Right forelimb (tissue), 1 donor: Measurements from ENCODE around the gene SLC26A9.

Source experiments
- DNase-seq: peaks from one replicate; pipeline ENCODE4 v3.0.0-alpha.2; 2018

Gene SLC26A9

DNA sequence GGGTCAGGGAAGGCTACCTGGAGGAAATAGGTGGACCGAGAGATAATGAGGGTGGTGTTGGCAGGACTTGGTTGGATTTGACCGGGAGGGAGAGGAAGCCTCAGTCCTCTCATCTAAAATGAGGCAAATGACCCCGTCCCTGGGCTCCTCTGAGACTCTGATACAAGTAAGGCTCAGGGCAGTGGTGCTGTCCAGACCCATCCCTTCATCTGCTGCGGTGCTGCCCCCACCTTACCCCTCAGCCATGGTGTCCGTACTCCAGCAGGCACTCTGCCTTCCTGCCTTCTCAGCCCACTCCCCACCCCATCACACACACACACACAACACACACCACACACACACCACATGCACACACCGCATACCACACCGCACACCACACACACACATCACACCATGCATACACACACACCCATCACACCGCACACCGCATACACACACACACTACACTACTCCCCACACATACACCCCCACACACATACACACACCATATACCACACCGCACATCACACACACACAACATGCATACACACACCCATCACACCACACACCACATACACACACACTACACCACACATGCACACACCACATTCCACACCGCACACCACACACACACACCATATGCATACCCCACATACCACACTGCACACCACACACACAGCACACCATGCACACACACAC is 29.4 kb upstream of the SLC26A9 start:
- no peak for DNase-seq

DNA sequence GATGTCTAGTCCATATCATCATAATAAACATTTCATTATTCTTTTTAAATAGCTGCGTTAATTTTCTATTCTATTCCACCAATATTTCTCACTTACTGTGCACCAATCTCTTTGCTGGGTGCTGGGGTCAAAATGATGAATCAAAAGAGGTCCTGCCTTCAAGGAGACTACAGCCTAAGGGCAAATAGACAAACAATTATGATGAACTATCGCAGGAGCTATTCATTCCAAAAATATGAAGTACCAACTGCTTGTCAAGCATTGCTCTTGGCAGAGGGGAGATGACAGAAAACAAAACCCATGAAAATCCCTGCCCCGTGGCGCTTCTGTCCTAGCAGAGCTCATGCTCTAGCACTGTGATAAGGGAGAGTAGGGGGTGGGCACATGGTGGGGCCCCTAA is 28.8 kb upstream of the SLC26A9 start:
- DNase-seq, result no peak

DNA sequence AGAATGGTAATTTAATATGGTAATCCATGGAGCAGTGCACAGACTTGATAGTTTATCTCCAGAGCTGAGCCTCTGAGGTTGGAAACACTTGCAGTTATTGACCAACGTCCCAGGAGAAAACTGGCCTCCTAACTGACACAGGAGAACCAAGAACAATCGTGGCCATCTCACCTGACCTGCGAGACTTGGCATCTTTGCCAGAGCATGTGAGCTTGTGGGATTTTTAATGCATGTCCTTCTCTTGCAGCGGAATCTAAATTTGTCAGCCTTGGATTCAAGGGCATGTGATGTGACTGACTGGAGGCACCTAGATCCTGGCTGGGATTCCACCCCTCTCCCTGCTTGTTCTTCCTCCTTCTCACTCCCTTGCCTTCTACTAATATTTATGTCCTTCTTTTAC is 27.8 kb upstream of the SLC26A9 start:
- no peak for DNase-seq

DNA sequence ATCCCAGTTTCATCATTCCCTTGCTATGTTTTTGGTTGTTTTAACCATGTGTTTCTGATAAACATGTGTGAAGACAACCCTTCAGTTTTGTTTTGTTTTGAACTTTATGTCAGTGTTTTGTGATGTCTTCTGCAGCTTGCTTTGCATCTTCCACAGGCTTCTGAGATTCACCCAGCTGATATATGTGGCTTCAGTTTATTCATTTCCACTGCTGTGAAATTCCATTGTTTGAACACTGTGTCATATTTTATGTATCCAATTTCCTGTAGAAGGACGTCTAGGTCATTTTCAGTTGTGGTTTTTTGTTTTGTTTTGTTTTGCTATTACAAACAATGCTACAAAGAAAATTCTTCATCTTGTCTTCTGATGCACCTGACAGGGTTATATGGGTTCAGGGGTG is 27.2 kb upstream of the SLC26A9 start:
- no peak for DNase-seq

DNA sequence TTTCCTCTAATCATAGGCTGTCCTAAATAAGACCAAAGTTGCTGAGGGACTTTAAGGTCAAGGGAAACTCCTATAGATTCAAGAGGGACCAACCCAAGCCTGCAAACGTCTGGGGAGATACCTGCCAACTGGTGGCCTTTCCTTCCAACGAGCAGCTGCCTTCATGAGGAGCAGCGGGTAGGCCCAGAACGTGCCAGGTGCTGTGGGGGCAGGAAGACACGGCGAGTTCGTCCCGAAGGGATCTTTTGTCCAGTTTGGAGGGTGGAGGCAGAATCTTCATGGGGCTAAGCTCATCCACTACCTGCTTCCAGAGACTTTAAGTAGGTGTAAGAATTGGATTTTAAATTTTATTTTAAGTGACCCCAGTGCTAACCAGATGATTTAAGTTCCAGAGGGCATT is 26.0 kb upstream of the SLC26A9 start:
- DNase-seq, result no peak

DNA sequence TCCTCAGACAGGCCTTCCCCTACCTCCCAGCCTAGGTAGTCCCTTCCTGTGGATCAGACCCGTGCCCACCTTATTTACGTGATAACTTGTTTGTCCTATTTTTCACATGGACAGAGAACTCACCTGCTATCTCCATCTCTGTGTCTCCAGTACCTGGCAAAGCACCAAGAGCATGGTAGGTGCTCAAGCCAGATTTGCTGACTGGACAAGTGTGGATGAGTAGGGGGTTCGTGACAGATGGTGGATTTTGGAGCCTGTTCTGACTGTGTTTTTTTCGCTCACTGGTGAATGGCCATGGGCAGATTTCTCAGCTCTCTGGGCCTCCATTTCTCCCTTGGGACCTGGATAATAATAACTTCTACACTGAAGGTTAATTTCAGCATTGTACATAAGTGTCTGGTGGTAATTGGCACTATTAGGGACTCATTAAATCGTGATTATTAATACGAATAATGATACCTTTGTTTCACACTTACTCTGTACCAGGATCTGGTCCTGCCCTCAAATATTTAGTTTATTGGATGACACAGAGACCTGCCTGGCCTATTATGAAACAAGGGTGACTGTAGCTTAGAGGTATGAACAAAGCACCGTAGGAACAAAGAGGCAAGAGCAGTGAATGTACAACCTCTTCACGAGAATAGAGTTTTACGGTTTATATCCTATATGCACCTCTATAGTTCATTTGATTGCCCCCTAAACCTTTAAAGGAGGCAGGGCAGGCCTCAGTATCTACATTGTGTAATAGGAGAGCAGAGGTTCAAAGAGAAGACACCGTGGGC is 24.5 kb upstream of the SLC26A9 start:
- DNase-seq, result no peak

DNA sequence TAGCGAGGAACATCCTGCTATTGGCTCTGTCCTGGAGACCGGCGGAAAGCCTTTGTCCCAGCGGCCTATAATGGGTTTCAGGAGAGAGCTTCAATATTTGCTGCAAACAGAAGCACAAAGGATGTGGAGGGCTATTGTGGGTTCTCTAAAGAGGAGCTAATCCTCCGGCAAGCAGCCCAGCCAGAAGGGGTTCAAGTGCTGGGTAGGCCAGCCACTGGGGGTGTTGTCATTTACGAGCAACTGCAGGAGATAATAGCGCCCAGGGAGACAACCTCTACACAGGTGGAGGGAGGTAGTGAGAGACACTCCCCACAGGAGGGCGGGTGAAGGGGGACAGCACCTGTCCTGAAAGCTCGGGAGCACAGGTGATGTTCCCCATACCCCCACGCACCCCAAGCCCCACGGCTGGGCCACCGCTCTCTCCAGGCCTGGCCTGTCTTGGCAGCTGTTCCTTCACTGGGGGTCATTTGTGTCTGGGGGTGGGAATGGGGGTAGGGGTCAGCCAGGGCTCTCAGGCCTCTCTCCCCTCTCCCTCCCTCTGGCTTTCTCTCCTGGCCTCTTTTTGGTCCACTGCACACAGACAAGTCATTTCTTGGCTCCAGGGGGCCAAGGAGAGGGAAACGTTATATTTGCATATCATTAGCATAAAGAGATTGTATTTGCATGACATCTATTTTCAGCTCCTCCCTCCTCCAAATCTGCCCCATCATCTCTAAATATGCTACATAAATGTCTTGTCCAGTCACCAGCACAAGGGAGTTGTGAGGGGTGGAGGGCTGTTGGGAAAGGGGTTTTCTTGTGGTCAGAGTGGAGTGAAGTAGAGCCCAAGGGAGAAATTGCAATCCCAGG is 22.0 kb upstream of the SLC26A9 start:
- no peak for DNase-seq

DNA sequence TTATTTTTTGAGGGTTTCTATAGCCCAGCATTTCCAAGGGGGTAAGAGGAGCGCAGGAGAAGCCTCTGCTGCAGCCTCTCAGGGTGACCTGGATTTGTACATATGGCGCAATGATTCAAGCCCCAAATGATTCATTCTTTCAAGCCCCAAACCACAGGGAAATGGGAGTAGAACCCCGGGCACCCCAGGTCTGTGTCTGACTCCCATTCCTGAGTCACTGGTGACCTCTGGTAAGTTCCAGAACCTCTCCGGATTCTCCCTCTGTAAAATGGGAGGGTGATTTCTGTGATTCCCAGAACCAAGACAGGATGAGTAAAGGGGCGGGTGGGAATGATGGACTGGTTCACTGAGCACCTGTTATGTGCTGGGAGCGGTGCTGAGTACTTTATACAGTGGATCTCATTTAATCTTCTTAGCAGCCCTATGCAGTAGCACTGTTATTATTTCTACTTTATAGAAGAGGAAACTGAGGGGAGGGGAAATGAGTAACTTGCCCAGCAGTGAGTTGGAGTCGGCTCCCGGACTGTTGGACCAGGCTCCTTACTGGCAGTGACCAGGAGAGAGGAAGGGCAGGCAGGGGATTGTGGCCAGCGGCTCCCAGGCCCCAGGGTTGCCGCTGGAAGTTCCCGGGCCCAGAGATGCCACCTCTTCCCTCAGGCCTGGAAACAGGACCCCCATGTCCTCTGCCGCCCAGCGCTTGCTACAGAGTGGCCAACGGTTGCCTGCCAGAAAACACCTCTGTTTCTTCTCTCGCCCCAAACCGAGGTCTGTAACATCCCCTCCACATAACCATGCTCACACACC is 20.3 kb upstream of the SLC26A9 start:
- DNase-seq, result no peak

DNA sequence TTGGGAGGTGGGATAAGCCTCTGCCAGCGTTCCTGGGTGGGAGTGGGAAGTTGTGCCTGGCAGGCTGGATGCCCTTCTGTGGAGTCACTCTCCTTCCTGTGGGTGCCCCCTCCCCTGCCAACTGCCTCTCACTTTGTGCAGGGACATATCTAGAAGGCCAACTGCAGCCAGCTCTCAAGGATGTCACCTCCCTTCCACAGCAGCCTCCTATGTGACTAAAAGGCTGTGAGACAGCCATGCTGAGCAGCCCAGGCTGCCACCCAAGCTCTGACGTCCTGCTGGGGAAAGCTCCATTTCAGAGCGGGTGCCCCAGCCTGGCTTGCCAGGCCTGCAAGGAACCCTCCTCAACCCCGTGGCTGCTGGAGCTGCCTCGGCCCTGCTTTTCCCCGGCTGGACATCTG is 19.6 kb upstream of the SLC26A9 start:
- no peak for DNase-seq

DNA sequence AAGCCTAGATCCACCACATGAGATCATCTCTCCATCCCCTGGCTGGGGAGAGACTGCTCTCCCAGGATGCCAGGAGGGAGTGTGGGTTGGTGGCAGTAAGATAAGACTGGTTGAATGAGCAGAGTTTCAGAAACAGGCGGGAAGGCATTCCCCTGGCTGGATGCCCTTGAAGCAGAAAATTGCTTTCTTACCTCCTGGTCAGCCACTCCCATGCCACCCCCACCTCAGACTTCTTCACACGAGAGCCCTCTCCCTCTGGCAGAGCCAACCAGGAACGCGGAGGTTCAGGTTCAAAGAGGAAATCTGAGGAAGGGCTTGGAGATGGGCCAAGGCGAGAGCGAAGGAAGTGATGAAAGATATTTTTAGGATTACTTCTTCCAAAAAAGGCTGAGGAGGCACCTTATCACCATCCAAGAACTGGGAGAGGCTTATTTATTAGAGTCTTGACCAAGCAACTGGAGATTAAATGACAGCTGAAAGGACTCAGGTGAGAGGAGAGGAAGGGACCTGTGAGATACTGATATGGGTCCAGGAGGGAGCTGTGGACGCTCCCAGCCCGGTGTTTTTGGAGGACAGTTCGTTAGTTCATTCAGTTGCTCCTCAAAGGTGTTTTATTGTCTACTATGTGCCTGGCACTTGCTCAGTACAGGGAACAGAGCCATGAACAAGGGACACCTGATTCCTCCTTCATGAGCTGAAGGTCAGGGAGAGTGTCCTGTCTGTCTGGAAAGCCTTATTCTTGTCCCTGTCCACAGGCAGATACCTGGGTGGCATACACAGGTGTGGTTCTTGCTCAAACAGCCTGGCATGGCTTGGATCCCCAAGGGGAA is 18.9 kb upstream of the SLC26A9 start:
- DNase-seq, result no peak

DNA sequence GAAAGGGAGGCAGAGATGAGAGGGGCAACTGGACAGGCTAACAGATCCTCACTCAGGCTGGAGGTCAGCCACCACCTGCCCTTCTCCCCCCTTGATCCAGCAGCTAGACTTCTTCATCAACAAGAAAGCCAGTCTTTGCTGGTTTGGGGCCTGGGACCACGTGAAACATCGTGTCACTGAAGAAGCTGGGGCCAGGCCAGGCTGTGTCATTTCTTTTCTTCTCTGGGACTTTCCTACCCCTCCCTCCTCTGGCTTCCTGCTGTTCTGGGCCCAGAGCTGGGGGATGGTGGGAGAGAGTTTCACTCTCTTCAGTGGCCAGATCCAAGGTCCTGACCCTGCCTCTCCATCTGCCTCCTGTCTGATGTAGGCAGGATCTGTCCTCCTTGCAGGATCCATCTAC is 18.1 kb upstream of the SLC26A9 start:
- no peak for DNase-seq

DNA sequence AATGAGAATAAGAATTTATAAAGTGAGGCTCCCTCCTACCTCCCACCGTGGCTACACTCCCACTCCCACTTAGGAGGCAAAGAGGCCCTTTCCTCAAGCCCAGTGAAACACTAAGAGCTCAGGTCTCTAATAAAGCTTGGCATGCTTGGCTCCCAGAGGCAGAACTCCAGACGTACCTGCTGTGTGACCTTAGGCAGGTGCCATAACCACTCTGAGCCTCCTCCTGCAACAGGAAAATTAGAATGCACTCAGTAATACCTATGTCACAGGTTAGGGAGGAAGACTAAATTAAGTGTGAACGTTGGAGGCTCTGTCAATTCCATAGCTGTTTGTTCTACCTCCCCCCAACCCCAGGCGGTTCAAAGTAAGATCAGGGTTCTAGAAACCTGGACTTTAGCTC is 16.5 kb upstream of the SLC26A9 start:
- no peak for DNase-seq

DNA sequence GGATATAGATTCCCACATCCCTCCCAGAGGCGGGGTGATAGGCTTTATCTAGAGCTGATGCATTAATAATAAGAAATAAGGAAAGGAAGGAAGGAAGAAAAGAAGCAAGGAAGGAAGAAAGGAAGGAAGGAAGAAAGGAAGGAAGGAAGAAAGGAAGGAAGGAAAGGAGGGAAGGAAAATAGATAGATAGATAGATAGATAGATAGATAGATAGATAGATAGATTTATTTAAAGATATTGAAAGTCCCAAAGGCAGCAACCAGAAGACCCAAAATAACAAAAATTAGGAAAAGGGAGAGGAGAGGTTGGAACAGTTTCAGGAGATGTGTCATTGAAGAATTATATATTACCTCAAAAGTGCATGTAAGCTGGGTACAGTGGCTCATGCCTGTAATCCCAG is 12.2 kb upstream of the SLC26A9 start:
- DNase-seq, result no peak

DNA sequence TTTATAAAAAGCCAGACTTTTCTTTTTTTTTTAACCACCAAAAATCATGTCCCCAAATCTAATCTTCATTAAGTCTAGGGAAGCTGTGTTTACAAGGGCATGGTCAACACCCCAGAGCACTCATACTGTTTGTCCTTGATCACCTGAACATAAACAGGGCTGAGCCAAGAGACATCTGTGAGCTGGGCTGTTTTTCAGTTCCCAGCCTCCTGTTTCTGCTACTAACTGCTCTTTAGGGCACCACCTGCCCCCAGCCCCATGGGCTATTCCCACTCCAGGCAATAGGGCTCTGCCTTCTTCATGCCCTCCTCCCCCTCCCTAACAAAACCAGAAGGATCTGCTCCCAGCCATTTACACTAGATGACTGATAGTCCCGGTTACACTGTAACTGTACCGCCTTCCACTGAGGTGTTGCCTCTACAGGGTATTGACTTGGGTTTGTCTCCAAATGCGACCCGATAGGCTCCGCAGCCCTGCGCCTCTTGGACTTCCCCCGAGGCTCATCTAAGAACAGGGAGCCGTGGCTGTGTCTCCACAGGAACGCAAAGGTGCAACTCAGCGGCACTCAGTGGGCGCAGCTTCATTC is 11.7 kb upstream of the SLC26A9 start:
- no peak for DNase-seq

DNA sequence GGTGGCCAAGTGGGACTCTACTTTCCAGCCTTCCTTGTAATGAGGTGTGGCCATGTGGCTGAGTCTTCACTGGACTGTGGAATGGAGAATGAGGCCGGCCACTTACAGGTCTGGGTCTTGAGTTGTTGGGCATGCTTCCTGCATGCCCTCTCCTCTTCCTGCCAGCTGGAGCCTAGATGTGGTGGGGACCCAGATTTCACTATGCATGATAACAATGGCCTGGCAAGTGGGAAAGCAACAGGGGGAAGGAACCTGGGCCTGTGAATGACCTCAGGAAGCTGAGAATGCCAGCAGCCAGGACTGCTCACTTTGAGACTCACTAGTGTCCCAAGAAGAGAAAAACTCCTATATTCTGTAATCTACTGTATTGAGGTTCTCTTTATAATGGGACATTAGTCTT is 8.5 kb upstream of the SLC26A9 start:
- DNase-seq, result no peak

DNA sequence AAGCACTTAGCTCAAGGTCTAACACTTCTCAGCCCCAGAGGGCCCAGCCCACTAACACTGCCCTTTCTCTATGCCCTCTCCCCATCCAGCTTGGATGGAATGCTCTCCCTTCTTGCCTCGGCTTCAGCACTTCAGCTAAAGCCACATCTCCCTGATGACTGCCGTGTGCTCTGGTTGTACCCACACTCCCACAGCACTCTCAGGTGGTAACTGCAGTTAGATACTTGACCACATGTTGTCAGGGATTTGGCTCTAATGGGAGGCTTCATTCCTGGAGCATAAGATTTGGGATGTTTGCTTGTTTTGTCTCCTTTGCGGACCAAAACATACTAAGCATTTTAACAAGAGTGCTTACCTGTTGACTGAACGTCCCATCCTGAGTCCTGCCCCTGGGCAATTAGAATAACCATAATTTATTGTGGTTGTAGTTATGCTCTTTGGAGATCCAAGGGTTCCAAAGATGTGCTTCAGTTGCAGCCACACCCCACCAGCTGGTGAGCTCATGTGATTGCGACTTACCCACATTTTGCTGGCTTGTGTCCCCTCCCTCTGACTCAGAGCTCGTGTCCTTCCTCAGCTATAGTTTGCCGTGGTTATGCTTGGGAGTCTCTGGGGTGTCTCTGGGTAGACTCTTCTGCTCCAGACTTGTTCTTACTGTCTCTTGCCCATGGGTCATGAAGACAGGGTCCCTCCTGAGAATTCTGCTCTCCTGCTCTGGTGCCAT is 7.7 kb upstream of the SLC26A9 start:
- no peak for DNase-seq

DNA sequence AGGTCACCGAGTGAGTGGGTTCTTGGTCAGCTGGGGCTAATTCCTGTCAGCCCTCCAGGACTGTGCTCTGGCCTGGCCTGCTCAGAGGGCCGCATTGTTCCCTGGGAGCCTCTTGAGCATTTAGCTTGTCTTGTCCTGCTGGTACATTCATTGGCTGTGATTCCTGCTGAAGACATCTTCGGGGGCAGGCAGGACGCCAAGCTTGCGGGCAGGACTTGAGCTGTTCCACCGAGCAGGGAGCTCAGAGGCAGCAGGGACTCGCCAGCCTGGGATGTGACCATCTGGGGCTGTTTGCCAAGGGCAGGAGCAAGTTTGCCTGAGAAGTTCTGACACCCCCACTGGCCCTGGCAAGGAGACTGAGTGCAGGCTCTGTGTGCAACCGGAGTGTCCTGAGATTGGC is 7.0 kb upstream of the SLC26A9 start:
- no peak for DNase-seq

DNA sequence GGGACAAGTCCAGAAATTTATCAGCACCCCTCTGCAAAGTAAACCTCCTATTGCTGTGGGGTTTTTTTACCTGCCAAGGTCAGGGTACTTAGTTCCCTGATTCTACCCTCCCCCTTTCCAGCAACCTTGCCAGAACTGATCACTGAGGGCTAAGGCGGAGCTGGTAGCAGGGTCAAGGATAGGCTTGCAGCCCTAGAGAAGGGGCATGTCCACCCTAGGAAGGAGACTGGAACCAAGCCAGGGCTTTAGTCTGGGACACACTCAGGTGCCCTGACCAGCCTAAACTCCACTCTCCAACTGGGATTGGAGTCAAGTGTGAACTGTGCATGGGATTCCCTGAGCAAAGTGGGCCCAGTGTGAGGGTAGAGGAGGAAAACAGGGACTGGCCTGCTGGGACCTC is 6.5 kb upstream of the SLC26A9 start:
- DNase-seq, result no peak

DNA sequence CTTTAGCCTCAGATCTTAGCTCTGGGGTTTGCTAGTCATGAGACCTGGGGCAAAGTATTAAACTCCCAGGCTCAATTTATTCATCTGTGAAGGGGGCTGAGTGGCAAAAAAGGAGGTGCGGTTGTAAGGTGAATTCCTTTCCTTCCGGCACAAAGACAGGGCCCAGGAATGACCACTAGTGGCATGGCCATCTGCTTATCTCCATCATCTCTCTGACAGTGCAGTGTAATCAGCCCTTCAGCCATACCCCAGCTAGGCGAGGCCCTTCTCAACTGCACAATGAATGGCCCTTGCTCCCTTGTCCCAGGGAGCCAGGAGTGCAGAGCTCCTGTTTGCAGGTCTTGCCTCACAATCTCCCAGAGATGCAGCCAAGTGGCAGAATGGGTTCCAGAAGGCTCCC is 5.6 kb upstream of the SLC26A9 start:
- DNase-seq, result no peak

DNA sequence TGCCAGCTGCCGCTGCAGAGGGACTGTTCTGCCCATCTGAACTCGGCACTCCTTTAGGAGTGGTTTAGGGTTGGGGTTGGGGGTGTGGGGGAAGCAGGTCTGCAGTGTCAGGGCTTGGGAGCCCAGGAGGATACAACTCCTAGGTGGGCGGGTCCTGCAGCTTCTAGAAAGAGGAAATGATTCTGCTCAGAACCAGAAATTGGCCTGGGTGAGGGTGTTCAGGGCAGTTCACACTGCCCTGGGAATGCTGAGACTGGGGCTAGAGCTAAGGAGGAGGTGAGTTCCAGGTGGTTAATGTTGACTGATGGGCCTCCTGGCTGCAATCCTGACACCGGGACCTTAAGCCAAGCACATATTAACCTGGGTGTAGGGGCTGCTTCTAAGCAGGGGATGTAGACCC is 4.8 kb upstream of the SLC26A9 start:
- DNase-seq, result no peak

DNA sequence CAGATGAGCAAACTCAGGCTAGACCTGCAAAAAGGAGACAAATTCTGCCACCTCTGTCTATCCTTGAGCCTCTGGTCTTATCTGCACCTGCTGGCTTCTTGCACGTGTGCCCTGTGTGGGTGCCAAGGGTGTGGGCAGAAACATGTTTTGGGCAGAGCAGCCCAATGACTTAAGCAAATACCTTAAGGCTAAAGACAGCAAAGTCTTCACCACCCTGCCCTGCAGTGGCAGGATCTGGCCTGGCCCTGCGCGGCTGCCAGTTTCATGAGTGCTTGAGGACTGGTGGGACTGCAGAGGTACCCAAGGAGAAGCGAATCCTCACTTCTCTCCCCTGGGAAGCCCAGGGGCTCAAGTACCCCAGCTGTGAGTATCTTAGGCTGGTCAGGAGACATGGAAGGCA is 3.8 kb upstream of the SLC26A9 start:
- no peak for DNase-seq
